ENCODE results near the gene PPIC.

The PPIC gene

DNA sequence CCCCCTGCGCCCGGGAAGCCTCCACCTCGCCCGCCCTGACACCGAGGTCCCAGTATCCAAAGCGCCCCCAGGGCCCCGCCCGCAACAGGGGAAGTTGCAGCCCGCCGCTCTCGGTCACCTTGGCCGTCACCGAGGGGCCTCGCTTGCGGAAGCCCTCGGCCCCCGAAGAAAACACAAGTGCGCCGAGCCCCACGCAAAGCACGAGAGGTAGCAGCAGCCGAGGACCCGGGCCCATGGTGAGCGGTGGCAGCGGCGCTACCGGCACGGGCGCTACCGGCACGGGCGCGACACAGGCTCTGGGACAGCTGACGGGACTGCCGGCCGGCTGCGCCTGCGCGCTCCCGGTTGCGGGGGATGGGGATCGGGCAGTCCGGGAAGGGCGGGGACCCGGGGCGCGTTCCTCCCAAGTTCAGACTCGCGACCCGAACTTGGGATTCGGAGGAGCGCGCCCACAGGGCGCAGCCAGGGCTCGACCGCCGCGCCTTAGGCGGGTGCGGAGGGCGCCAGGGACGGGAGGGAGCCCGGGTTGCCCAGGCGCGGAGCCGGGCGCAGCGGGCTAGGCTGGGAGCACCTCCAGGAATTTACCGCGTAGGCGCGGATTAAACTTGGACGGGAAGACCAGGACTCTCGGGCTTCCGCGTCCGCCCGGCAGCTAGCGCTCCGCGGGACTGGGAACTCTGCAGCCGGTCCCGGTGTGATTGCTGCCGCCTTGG is at the start of gene PPIC:
PPIC (minus strand) TSS at position 335 of the 713 bp plus-strand sequence; CDS start at position 235, 100 bp downstream.
- no peak for DNase-seq (ENCODE audit: low read depth)

DNA sequence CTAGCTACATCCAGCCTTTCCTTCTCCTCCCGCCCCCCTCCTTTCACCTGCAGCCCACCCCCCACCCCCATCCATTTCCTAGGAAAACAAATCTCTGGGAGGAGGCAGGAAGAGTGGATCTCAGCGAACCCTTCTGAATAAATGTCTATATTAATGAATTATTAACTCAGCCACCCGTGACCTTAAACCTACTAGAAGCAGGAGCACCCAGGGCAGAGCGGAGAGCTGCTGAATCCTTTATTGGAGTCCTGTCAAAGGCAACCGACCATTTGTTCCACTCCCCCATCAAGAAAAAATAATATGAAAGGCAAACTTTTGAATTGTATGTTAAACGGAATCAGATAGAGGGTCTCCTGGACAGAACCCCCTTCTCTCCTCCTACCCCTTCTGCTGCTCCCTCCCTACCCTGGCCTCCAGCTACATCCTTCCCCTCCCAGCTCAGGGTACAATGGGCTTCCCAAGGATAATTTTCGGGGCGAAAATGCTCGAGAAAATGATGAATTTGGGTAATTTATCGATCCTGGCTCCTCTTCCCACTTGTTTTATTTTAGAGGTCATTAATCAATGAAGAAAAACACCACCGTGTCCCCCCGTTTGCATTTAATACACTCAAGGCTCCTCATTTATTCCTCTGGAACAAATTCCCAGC is 49.2 kb upstream of the PPIC start:
- DNase-seq (ENCODE audit: low read depth) = no peak

DNA sequence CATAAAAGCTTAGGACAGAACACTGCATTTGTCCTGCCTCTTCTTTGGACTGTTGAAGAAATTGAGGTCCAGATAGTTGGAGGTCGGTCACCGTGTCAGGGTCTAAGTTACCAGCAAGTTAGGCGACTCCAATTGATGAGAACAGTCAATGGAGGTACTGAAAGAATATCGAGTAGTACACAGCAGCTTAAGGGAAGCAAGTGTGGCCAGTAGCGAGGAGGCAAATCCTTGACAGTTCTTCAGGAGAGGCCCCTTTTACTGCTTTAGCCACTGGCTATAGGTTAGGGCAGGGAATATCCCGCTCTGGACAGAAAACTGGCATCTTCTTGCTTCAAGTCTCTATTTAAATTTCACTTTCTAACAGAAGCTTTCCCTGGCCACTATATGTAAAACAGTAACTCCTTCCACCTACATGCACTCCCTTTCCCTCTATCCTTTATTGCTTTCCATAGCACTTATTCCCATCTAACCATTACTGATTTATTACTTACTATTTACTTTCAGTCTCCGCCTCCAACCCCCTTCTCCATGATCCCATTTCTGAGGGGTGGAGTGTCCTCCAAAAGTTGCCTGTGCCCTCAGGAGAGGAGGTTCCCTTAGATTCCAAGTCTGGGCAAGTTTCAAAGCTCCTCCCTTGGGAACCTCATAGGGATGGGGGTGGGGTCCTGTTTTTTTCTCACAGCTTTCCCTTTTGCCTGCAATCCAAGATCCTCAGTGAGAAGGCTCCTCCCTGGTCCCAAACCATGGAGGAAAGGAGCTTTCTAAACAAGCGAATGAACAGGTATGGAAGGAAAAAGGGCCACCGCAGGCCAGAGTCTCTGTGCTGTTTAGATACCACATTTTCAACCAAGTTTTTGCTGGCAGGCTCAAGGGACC is 48.4 kb upstream of the PPIC start:
- no peak for DNase-seq (ENCODE audit: low read depth)

DNA sequence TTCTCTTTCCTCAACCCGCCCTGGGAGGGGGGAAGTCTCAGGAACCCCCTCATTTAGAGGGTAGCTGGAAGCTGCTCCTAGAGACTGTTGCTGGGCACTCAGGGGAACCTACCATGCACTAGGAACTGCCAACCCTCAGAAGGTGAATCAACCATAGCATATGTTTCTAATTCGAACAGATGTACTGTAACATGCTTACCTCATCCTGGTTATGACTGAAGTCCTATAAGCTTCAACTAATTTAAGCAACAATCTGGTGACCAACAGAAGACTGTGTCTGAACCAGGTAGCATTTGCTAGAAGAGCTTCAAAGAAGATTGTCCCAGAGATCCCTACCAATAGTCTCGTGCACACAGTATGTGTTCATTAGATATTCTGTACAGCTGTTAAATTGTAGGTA is 46.8 kb upstream of the PPIC start:
- DNase-seq (ENCODE audit: low read depth) = no peak

DNA sequence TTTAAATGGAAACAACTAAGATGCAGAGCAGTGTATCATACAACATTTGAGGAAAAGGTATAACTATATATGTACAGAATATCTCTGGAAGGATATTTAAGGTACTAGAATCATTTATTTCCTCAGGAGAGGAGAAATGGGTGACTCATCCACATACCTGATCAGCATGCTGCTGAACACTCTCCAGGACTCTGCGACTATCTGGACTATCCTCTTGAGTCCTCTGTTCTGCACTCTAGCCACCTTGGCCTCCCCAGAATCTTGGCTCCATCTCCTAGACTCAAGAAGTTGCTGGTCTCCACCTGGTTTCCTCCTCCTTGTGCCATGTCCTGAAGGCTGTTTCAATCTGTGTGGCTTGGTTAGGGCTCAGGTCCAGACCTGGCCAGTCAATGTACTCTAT is 43.7 kb upstream of the PPIC start:
- DNase-seq (ENCODE audit: low read depth) = no peak

DNA sequence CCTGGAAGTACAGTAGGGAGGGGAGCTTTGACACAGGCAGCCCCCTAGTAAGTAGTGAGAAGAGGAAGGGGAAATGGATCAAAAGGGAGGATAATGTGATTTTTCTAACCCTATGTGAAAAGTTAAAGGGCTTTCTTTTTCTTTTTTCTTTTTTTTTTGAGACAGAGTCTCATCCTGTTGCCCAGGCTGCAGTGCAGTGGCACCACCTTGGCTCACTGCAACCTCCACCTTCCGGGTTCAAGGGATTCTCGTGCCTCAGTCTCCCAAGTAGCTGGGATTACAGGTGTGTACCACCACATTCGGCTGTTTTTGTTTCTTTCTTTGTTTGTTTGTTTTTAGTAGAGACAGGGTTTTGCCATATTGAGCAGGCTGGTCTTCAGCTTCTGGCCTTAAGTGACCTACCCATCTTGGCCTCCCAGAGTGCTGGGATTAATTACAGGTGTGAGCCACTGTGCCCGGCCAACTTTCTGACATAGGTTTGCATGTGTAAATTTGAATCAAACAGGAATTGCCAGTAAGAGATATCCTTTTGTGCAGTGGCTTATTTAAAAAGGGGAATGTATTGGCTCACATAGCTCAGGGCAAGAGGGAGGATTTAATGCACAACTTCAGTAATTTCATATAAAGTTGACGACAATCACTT is 39.1 kb upstream of the PPIC start:
- DNase-seq (ENCODE audit: low read depth) = no peak

DNA sequence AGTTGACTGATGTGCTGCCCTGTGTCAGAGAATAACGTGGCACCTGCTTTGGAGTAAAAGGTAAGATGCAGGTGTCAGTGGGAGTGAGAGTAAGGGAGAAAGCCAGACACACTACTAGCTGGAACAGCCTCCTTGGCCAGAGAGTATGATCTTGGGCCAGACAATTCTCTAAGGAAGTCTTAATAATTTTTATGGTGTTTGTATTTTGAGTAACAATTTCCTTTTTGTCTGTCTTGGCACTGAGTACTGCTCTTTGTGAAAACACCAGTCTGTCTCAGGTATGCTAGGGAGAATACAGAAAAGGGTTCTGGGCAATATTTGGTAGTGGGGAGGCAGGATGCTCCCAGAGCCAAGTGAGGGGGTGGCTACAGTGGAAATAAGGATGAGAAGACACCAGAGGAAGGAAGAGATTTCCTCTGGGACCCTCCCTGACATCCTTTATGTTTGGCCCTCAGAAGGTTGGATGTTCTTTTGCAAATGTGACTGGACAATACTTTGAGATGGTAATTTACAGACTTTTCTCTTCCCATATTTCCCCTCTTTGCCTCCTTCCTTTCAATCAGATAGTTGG is 31.9 kb upstream of the PPIC start:
- no peak for DNase-seq (ENCODE audit: low read depth)

DNA sequence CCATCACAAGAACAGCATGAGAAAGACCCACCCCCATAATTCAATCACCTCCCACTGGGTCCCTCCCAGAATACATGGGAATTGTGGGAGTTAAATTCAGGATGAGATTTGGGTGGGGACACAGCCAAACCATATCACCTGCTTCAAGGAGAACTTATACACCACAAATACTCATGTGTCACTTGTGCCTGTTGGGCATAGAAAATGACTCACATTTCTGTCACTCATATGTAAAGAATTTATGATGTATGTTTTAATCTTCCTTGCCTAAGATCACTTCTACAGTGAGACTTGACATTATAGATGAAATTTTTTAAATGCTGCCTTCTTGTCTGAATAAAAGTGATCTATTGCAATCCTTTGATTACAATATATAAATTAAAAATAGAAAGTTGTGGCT is 29.5 kb upstream of the PPIC start:
- DNase-seq (ENCODE audit: low read depth) = no peak

DNA sequence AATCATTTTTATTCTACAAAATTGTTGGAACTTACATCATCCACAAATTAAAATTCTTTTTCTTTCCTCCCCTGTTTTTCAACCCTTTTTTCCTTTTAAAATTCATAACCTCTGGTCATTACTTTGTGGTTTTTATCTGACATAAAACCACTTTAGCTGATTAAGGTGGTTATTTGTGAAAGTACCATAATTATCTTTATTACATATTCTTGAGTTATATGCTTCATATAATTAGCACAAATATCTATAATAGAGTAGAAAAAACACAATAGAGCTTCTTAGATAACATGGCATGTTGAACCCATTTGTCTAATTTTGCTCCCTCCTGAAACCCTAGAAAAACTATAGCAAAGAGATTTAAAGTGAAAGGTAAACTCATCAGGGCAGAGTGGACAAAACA is 22.9 kb upstream of the PPIC start:
- DNase-seq (ENCODE audit: low read depth) = no peak

DNA sequence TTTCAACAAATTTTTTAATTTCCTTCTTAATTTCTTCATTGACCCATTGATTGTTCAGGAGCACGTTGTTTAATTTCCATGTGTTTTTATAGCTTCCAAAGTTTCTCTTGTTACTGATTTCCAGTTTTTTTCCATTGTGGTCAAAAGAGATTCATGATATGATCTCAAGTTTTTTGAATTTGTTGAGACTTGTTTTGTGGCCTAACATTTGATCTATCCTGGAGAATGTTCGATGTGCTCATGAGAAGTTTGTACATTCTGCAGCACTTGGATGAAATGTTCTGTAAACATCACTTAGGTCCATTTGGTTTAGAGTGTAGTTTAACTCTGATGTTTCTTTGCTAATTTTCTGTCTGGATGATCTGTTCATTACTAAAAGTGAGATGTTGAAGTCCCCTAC is 14.7 kb upstream of the PPIC start:
- DNase-seq (ENCODE audit: low read depth) = no peak

DNA sequence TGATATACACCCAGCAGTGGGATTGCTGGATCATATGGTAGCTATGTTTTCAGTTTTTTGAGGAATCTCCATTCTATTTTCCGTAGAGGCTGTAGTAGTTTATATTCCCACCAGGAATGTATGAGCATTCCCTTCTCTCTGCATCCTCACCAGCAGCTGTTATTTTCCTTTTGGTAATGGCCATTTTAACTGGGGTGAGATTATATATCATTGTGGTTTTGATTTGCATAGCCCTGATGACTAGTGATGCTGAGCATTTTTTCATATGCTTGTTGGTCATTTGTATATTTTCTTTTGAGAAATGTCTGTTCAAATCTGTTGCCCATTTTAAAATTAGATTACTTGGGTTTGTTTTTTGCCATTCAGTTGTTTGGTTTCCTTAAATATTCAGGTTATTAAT is 11.2 kb upstream of the PPIC start:
- no peak for DNase-seq (ENCODE audit: low read depth)

DNA sequence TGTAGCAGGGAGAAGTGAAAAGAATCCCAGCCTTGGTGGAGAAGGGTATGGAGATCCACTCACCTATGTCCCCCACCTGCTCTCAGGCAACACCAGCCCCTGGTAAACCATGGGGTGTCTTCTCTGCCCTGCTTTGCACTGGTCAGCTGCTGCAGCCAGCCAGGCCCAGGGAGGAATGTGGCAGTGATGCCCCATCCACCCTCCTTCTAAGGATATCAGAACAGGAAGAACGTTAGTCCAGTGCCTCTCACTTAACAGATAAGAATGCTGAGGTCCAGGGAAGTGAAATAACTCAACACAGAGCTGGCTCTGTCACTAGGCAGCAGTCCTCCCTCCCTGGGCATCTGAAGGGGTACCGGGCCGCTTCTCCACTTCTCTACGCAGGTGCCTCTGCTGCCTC is 9.7 kb upstream of the PPIC start:
- DNase-seq (ENCODE audit: low read depth) = no peak

DNA sequence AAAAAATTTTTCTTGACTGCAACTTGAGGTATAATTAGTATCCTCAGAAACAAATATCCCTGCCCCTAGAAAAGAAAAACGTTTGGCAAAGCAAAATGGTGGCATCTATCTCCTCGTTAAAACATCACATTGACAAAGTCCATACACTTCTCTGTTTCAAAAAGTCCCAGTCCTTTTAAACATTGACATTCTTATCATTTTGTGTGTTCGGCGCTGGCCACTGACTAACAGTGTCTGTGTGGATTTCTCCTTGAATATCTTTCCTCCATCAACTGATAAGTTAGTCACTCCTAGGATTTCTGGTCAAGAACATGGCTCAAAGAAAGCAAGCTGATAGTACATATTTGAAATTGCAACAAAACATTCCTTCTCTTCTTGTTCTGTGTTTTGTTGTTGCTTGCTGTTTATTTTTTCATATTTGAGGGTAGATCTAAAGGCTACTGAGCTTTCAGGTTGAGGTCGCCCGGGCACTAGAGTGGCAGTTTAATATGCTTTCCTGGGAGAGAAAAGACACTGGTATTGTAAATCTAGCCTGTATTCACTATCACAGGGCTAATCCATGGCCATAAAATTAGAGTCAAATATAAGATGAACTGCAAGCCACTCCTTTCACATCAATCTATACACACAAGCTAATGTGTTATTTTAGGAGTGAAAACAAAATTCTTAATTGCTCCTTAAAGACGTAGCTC is 8.5 kb upstream of the PPIC start:
- no peak for DNase-seq (ENCODE audit: low read depth)

DNA sequence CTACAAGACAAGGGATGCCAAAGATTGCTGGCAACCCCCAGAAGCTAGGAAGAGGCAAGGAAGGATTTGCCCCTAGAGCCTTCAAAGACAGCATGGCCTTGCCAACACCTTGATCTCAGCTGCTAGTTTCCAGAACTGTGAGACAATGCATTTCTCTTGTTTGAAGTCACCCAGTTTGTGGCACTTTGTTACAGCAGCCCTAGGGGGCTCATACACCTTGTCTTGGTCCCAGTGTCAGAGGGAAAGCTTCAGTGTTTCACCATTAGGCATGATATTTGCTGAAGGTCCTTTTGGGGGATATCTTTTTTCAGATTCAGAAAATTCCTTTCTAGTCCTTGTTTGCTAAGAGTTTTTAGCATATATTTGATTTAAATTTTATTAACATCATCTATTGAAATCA is 3.1 kb upstream of the PPIC start:
- DNase-seq (ENCODE audit: low read depth) = no peak

DNA sequence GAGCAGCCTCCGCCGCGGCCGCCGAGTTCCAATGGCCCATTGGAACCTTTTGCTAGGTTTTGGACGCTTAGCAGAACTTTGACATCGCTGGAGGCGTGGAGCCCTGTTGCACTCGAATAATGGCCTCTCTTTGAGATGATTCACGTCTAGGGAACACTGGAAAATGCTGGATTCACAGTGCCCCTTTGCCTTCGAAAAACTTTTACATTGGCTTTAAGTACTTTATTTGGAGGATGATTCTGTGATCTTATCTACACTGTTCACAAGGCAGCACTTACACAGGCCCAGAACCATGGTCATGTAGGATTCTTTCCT is 536 bp upstream of the PPIC start:
- no peak for DNase-seq (ENCODE audit: low read depth)

DNA sequence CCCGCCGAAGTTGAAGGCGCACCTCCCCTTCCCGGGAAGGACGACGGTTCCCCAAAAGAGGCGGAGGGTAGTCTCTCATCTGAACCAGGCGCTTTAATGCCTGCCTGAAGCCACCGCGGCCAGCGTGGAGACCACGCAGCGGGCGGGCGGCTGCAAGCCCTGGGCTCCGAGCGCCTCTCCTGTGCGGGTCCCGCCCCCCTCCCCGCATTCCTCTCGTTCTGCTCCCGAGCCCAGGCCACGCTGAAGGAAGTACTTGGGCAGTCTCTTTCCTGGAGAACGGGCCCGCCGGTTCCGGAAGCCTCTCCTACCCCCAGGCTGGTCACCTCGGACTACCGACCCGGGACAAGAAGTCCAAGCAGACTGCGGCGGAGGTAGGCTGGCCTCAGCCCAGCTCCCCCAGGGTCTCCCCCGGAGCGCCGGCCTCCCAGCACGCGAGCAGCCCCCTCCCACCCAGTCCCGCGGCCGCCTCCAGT is 571 bp downstream of the PPIC start:
- no peak for DNase-seq (ENCODE audit: low read depth)

DNA sequence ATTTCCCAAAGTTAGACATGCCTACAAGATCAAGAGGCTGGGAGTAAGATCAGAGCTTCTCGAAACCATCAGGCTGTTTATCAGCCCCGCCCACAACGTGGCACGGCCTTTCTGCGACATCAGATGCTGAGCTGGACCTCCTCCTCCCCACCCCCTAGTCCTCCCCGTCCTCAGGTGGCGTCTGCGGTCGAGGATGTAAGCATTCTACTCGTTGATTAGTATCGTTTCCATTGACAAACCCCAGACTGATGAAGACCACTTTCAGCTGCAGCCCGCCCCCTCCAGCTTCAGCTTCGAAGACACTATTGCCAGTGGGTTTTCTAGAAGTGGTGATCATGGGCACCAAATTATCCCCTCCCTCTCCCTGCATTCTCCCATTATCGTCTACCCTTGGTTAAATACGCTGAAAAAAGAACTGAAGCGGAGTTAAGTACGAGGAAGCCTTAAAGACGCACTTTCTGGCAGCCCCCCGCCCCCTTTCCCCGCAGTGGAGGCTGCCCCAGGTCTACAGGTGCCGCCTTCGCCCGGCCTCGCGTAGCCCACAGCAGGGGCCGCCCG is 1.1 kb downstream of the PPIC start:
- DNase-seq (ENCODE audit: low read depth) = no peak

DNA sequence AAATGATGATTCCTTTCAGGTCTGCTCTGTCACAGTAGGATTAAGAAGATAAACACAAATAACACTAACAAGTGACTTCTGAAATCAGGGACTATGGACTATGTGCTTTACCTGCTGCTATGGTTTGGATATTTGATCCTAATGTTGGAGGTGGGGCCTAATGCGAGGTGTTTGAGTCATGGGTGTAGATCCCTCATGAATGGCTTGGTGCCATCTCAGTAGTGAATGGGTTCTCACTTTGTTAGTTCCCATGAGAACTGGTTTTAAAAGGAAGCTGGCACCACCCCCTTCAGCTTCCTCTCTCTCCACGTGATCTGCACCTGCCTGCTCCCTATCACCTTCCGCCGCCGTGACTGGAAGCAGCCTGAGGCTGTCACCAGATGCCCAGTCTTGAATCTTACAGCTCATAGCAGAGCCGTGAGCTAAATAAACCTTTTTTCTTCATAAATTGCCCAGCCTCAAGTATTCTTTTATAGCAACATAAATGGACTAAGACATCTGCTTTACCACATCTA is 3.3 kb downstream of the PPIC start:
- no peak for DNase-seq (ENCODE audit: low read depth)

DNA sequence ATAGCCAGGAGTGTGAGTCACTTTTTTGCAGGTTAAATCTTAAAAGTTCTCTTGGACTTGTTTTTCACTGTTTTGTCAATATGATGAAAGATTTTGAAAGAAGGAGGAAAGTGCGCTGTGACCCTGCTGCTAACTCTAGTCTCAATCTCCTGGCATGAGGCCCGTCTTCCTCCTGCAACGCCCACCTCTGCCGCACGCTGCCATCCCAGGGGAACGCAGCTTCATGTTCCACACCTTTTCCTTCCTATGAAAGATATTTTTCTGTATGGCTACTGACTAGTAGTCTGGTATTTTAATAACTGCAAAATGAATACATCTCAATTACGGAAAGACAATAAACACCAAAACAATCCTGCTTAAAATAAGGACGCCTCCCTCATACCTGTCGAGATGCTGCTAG is 8.3 kb downstream of the PPIC start:
- DNase-seq (ENCODE audit: low read depth) = no peak

DNA sequence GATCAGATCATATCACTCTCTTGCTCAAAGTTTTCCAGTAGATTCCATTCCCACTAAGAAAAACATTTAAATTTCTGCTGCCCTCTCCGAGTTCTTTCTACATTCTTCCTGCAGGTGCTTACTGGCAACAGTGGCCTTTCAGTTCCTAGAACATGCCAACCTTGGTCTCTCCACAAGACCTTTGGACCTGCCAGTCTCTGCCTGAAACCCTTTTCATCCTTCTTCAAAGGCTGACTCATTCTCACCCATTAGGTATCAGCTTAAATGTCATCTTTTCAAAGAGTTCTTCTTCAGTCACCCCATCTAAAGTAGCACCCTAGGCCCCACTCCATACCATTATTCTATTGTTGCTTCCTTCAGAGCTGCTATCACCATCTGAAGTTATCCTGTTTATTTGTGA is 21.8 kb downstream of the PPIC start:
- no peak for DNase-seq (ENCODE audit: low read depth)

DNA sequence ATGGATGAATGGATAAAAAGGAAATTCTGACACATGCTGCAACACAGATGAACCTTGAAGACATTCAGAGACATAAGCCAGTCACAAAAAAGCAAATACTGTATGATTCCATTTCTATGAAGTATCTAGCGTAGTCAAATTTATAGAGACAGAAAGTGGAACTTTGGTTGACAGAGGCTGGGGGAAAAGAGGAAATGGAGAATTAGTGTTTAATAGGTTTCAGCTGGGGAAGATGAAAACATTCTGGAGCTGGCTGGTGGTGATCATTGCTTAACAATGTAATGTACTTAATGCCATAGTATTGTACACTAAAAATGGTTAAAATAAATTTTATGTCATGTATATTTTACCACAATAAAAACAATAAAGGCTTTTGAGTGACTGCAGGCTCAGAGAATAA is 24.2 kb downstream of the PPIC start:
- DNase-seq (ENCODE audit: low read depth) = no peak
